SU-DHL-6 (cell line): ENCODE measurements around the gene CIRBP.

ENCODE experiments used
- EZH2phosphoT487 ChIP-seq: fragments of 200-600 bp; sonication (generic), shearing (Covaris generic); conservative IDR thresholded peaks from 2 replicates; pipeline ENCODE4 v1.6.1; 2018; ENCODE audit warnings: mild to moderate bottlenecking, antibody characterized with exemption, low read length, moderate library complexity, mixed read lengths
- TF ChIP-seq, protein P1 (sequence below): fragments of 200-600 bp; sonication (generic); IDR thresholded peaks from one replicate; pipeline ENCODE4 v1.5.1; 2017; ENCODE audit warnings: antibody characterized with exemption, mild to moderate bottlenecking, low read length, moderate library complexity; ENCODE audit not compliant: insufficient read depth, poor library complexity, severe bottlenecking

DNA sequence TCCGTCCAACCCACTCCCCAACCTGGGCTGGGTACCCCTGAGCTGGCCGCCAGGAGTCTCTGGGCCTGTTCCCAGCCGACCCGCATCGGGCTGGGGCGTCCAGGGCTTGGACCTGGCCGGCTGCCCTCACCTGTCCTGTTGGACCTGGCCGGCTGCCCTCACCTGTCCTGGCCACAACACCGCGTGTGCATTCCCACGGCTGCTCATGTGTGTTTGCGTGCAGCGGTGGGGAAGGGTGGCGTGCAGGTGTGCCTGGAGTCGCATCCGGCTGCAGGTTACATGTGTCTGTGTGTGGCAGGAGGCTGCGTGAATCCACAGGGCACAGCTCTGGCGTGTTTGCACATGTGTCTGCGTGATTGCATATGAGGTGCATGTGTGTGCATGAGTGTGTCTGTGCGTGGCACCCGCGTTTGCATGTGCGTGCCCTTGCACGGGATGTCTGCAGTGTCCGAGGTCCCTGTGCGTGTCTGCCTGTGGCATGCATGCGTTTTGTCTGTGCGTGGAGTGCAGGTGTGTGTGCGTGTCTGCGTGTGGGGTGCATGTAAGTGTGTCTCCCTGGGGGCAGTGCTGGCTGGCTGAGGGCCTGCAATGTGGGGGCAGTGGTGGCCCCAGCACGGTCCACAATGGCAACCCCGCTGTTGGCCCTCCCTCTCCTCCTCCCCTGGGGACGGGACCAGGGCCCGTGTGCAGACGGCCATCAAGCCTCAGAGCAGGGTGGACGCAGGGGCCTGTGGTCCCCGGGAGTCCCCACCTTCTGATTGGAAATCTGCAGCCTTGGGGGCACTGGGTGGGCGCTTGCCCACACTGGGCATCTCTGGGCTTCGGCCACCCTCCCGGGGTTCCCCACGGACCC is 19.9 kb downstream of the CIRBP start:
- no peak for TF ChIP-seq EZH2phosphoT487
- TF ChIP-seq, protein P1, sequence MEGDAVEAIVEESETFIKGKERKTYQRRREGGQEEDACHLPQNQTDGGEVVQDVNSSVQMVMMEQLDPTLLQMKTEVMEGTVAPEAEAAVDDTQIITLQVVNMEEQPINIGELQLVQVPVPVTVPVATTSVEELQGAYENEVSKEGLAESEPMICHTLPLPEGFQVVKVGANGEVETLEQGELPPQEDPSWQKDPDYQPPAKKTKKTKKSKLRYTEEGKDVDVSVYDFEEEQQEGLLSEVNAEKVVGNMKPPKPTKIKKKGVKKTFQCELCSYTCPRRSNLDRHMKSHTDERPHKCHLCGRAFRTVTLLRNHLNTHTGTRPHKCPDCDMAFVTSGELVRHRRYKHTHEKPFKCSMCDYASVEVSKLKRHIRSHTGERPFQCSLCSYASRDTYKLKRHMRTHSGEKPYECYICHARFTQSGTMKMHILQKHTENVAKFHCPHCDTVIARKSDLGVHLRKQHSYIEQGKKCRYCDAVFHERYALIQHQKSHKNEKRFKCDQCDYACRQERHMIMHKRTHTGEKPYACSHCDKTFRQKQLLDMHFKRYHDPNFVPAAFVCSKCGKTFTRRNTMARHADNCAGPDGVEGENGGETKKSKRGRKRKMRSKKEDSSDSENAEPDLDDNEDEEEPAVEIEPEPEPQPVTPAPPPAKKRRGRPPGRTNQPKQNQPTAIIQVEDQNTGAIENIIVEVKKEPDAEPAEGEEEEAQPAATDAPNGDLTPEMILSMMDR = no peak
